Stimulated activated CD4-positive, alpha-beta T cell treated with anti-CD3 and anti-CD28 coated beads, Interleukin-4, amount 100 ng/mL, for 1 hour (primary cell): ENCODE results near the gene ATG9B.
A peak's percentile ranks its signal among the peaks of the same experiment; 100 is the strongest.

Experiments
- DNase-seq: peaks from one replicate; pipeline ENCODE4 v3.0.0-alpha.2; 2020

Gene ATG9B

GRCh38 chr7:150977382-150978125 is 46.7 kb downstream of the ATG9B start:
- DNase-seq: no peak

GRCh38 chr7:150976529-150977381 is 47.5 kb downstream of the ATG9B start:
- DNase-seq: no peak

- no peak for DNase-seq
These were observed 48.6 kb downstream of the ATG9B start for GRCh38 chr7:150975536-150976319.

DNA sequence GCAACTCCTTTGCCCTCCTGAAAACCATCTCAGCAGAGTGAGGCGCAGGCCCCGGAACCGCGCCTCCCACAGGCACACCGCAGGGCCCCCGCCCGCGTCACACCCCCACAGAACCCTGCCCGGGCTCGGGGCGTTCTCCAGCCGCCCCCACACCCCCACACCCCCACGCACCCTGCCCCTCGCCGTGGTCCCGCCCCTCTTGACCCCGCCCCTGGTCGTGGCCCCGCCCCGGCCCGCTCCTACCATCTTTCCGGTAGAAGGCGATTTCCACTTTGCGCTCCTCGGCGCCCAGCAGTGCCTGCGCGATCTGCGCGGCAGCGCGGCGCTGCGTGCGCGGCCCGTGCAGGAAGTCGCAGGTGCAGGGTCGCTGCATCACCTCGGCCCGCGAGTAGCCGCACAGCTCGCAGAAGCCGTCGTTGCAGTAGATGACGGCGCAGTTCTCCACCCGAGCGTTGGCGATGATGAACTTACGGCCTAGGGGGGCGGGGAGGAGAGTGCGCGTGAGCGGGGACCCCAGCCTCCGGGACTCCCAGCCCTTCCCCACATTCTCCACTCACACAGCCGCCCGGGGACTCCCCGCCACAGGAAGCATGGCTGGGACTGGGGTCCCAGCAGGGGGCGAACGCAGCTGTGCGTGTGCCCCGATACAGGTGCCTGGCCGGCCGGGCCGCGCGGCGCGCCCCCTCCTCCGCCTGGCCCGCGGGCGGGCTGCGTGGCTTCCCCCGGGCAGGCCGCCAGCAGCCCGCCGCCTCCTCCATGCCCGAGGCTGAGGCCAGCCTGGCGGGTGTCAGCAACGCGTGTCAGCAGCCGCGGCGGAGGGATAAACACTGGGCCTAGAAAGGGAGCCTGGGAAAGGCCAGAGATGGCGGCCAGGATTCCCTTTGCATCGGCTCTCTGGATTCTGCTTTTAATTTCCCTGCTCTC is 49.6 kb downstream of the ATG9B start:
- peak; percentile 78 for DNase-seq

- DNase-seq: no peak
These were observed 50.5 kb downstream of the ATG9B start for GRCh38 chr7:150973571-150974451.

GRCh38 chr7:150972741-150973140 is 51.6 kb downstream of the ATG9B start:
- no peak for DNase-seq

DNA sequence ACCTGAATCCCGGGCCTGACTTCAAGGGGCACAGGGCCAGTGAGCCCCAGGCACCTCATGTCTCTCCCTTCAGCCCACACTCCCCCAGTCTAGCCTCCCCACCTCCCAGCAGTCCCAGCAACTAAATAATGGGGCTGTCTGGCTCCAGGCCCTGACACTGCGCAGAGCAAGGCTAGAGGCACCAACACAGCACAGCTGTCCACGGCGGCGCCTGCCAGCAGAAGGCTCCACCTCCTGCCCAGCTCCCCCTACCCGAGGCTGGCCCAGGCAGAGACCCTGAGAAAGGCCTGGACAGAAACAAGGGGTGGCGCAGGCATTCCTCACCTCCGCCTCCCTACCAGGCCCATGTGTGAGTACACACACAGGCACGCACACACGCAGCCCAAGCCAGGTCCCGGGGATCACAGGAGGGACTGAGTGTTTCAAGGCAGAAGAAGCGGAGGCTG is 52.2 kb downstream of the ATG9B start:
- no peak for DNase-seq

DNA sequence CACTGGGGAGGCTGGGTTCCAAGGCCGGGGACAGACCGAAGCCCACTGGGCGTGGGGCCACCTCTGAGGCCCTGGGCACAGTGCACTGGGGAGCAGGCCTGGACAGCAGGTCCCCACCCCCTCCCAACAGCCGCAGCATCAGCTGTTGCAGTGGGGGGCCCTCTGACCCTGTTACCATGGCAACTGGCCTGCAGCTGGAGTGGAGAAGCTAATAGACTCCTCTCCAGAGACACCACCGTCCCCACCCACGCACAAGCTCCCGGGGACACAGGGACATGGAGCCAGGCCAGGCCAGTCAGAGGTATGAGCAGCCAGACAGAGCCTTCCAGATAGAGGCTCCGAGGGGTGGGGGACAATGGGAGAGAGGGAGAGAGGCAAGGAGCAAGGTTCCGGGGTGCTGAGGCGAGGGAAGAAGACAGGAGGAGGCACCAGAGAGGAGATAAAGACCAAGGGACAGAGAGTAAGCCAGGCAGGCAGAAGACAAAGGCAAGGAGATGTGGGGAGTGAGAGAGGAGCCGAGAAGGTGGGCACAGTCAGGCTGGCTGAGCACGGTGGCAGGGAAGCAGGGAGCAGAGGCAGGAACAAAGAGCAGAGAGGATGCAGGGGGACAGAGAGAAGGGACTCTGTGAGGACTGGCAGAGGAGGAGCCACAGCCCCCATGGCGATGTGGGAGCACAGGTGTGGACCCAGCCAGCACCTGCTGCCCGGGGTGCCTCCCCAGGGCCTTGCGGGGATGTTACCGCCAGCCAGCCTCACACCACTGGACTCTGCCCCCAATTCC is 52.9 kb downstream of the ATG9B start:
- no peak for DNase-seq

DNA sequence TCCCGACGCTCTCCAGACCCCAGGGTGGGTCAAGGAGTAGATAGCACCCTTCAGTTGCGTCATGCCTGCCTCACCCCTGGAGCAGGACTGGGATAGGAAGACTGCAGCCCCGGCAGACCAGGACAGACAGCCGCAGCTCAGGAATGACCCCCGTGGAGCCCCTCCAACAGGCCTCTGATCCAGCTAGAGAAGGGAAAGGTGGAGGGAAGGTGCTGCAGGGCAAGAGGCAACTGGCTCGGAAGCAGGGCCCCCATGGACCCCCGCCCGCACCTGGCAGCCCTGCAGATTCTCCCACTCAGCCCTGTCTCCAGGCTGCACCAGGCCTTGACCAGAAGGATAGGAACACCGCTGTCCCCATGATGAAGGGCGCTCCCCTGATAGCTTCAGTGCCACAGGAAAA is 53.9 kb downstream of the ATG9B start:
- no peak for DNase-seq

DNA sequence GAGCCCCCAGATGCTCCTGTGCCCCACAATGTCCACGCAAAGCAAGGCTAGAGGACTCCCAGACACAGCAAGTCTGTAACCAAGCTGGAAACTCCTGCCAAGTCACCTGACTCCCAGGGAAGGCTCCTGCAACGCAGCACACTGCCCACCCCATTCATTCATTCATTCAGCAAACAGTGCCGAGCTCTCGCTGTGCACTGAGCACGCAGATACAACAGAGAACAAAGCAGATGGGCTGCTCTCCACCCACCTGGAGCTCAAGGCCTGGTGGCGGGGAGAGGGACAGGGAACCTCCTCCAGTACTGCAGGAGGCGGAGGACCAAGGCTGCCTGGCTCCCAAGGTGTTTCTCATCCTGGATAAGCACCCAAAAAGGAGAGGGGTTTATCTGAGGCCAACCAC is 54.8 kb downstream of the ATG9B start:
- no peak for DNase-seq

- DNase-seq: no peak
These were observed 55.4 kb downstream of the ATG9B start for GRCh38 chr7:150968734-150969372.

DNA sequence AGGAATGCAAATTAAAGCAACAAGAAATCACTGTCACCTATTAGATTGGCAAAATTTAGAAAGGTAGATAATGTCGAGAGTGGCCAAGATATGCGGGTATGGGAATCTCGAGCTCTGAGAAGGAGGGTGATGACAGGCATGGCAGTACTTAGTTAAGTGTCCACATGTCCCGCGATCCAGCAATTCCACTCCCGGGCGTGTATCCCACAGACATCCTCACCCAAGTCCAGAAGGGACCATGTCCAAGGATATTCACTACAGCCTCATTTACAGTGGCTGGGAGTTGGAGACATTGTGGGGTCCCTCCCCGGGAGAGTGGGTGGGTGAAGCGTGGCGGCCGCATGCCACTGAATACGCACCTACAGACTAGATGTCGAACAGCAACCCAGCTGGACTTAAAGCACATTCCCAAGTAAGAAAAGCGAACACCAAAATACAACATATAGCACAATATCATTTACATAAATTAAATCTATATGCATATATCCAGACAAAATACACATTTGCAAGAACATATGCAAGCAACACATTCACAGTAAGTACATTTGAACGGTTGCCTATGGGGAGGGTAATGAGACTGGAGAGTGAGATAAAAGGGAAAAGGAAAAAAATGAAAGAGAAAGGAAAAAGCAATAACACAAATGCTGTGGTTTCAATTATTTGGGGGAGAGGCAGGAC is 56.1 kb downstream of the ATG9B start:
- no peak for DNase-seq

DNA sequence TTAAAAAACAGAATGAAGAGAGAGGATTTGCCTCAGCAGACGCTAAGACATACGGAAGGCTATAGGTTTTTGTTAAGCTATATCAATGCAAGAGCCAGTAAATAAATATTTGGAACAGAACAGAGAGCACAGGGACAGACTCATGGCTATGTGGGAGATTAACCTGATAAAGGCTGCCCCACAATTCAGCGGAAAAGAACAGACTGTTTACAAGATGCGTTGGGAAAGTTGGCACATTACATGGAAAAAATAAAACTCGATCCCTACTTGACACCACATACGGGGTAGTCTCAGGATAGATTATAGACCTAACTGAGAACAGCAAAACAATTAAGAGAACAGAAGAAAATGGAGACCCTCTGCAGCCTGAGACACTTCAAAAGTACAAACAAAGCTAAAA is 56.9 kb downstream of the ATG9B start:
- DNase-seq: no peak

DNA sequence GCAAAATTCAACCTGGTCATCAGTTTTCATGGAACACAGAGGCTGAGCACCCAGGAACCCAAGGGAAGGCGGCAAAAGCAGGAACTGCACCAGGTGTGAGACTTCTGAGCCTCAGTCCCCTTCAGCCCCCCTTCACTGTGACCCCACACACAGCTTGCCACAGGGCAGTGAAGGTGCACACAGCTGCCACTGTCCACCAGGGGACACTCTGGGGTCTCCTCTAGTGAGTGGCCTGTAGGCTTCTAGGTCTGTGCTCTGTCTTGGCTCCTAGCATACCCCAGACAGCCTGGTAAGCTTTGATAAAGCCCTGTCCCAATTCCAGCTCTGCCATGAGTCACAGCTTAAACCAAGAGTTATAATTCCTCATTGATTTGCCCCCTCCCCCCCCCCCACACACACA is 58.3 kb downstream of the ATG9B start:
- DNase-seq: no peak

DNA sequence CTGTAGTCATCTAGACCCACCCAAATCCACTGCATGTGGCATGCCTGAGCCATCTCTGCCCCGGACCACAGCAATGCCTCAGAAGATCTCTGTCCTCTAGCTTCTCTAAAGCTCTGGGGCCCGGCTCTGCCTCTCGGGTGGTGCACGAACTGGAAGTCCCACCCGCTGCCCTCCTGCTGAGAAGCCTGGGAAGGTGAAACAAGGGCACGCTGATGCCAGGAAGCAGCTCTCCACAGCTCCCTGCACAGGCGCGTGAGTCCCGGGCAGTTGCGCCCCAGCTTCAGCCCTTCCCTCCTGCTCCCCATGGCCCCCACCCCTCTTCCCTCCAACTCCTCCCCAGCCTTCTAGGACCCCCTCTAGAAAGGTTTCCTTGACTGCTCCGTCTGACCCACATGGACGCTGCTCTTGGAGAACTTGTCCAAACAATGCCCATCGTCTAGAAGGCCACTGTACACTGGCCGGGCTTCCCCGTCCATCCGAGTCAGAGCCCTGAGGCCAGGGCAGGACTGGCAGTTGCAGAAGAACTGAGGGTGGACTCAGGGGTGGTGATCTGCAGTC is 58.9 kb downstream of the ATG9B start:
- no peak for DNase-seq
